IPS-NIHi7 (cell line): ENCODE data around the gene IRX4.

Experiments used
- DNase-seq: peaks from one replicate; pipeline ENCODE4 v3.0.0; 2012; ENCODE audit warnings: mixed read lengths; ENCODE audit errors: extremely low spot score

The IRX4 gene

GRCh38 chr5:1882337-1883119 lies at the start of gene IRX4:
IRX4 (minus strand) TSS chr5:1882925; CDS start chr5:1882647, 278 bp downstream.
- DNase-seq: no peak

GRCh38 chr5:1931604-1932231 lies 49.0 kb upstream of the IRX4 start:
- DNase-seq: peak; percentile 74

- DNase-seq: peak; percentile 64
Observed at GRCh38 chr5:1930880-1931603, 48.3 kb upstream of the IRX4 start.

GRCh38 chr5:1930501-1930879 lies 47.8 kb upstream of the IRX4 start:
- DNase-seq: peak; percentile 33

GRCh38 chr5:1929108-1929991 lies 46.6 kb upstream of the IRX4 start:
- DNase-seq: no peak

GRCh38 chr5:1926471-1927341 lies 44.0 kb upstream of the IRX4 start:
- DNase-seq: no peak

GRCh38 chr5:1926071-1926440 lies 43.3 kb upstream of the IRX4 start:
- no peak for DNase-seq

- no peak for DNase-seq
Observed at GRCh38 chr5:1925111-1926070, 42.7 kb upstream of the IRX4 start.

GRCh38 chr5:1923766-1924165 lies 41.0 kb upstream of the IRX4 start:
- no peak for DNase-seq

GRCh38 chr5:1923341-1923740 lies 40.6 kb upstream of the IRX4 start:
- no peak for DNase-seq

GRCh38 chr5:1921711-1922110 lies 39.0 kb upstream of the IRX4 start:
- DNase-seq: no peak

- DNase-seq: no peak
Observed at GRCh38 chr5:1919750-1920149, 37.0 kb upstream of the IRX4 start.

- no peak for DNase-seq
Observed at GRCh38 chr5:1919209-1919566, 36.5 kb upstream of the IRX4 start.

GRCh38 chr5:1918488-1919208 lies 35.9 kb upstream of the IRX4 start:
- DNase-seq: no peak

GRCh38 chr5:1917830-1918487 lies 35.2 kb upstream of the IRX4 start:
- DNase-seq: no peak

- no peak for DNase-seq
Observed at GRCh38 chr5:1916041-1917001, 33.6 kb upstream of the IRX4 start.

GRCh38 chr5:1915316-1915715 lies 32.6 kb upstream of the IRX4 start:
- no peak for DNase-seq
